Keratinocyte (primary cell): ENCODE results near the gene MUCL1. TPM values are rescaled to one million over a fixed set of nuclear protein-coding genes. Genes with fewer than 3 reads are reported as not detected.

Experiments used
- DNase-seq: peaks from one replicate; pipeline ENCODE4 v3.0.0-alpha.2; 2011; ENCODE audit warnings: low read depth, missing footprints, low spot score
- FAIRE-seq: peaks from 2 replicates; lab custom pipeline; 2011; peaks lifted over from hg19 to GRCh38; lab: Jason Lieb, UNC
- H2AFZ ChIP-seq: 2 replicates; pipeline ENCODE4 v1.6.0; 2012; ENCODE audit warnings: low read length, control low read depth, inconsistent platforms; ENCODE audit not compliant: control insufficient read depth
- H3K27ac ChIP-seq: 2 replicates; pipeline ENCODE4 v1.5.1; 2011; ENCODE audit warnings: low read length; ENCODE audit not compliant: control insufficient read depth, insufficient read depth
- H3K27me3 ChIP-seq: 3 replicates; pipeline ENCODE4 v1.6.0; 2011; ENCODE audit warnings: low read length; ENCODE audit not compliant: control insufficient read depth, insufficient read depth; ENCODE audit errors: extremely low read depth
- H3K36me3 ChIP-seq, 2 experiments: 2 replicates in 1 of 2; 3 replicates in 1 of 2; pipeline ENCODE4 v1.5.1; 2011; ENCODE audit warnings: low read length in 2 of 2, mild to moderate bottlenecking in 1 of 2; ENCODE audit not compliant: control insufficient read depth in 2 of 2, insufficient read depth in 2 of 2; ENCODE audit errors: extremely low read depth in 1 of 2
- H3K4me1 ChIP-seq: 3 replicates; pipeline ENCODE4 v1.5.1; 2011; ENCODE audit warnings: low read length; ENCODE audit not compliant: control insufficient read depth, insufficient read depth; ENCODE audit errors: extremely low read depth
- H3K4me2 ChIP-seq: 3 replicates; pipeline ENCODE4 v1.6.0; 2011; ENCODE audit warnings: low read depth, low read length; ENCODE audit not compliant: control insufficient read depth, insufficient read depth; ENCODE audit errors: extremely low read depth
- H3K4me3 ChIP-seq, 3 experiments: fragments of 200-600 bp in 1 of 3; sonication (generic) in 1 of 3; 2 replicates in 2 of 3; 3 replicates in 1 of 3; pipeline ENCODE4 v1.5.1; 2011 to 2016; ENCODE audit warnings: low read length in 3 of 3, mild to moderate bottlenecking in 3 of 3, control low read depth in 2 of 3, inconsistent platforms in 1 of 3, low read depth in 1 of 3, mixed read lengths in 1 of 3, mixed run types in 1 of 3, moderate library complexity in 1 of 3; ENCODE audit not compliant: control insufficient read depth in 2 of 3, insufficient read depth in 2 of 3; ENCODE audit errors: extremely low read depth in 1 of 3
- H3K79me2 ChIP-seq: 2 replicates; pipeline ENCODE4 v1.6.0; 2012; ENCODE audit warnings: low read length; ENCODE audit not compliant: control insufficient read depth, insufficient read depth
- H3K9ac ChIP-seq: 3 replicates; pipeline ENCODE4 v1.6.0; 2011; ENCODE audit warnings: low read length; ENCODE audit not compliant: control insufficient read depth, insufficient read depth; ENCODE audit errors: extremely low read depth
- H3K9me1 ChIP-seq: 3 replicates; pipeline ENCODE4 v1.6.0; 2011; ENCODE audit warnings: low read length; ENCODE audit not compliant: control insufficient read depth, insufficient read depth; ENCODE audit errors: extremely low read depth
- H3K9me3 ChIP-seq: 2 replicates; pipeline ENCODE4 v1.5.1; 2012; ENCODE audit warnings: low read depth, low read length; ENCODE audit not compliant: control insufficient read depth
- H4K20me1 ChIP-seq: 3 replicates; pipeline ENCODE4 v1.6.0; 2011; ENCODE audit warnings: low read length; ENCODE audit not compliant: control insufficient read depth, insufficient read depth; ENCODE audit errors: extremely low read depth
- EZH2 ChIP-seq: IDR thresholded peaks from one replicate; pipeline ENCODE4 v1.6.1; 2012; ENCODE audit warnings: inconsistent platforms, mild to moderate bottlenecking, low read length, moderate library complexity
- dilution Hi-C: fragments of 300-500 bp; cut with MboI; formaldehyde crosslinking; loops from one replicate; pipeline ENCODE4 v1.7.0; 2020; ENCODE audit warnings: low sequenced_read_pairs; ENCODE audit not compliant: extremely low pct_ligation_motif_present
- polyA plus RNA-seq, 5 experiments: library from polyadenylated mRNA; depleted of rRNA in 3 of 5; stranded (reverse) in 3 of 5; stranded (forward) in 1 of 5; unstranded in 1 of 5; fragments of >200 nt; gene quantifications; 1 replicate in 1 of 5; 2 replicates in 3 of 5; 3 replicates in 1 of 5; pipeline versions ENCODE4 v1.2.1 to v1.2.3, GENCODE V29; 2011 to 2012; ENCODE audit warnings: missing spikeins in 2 of 5, low read depth in 1 of 5, low replicate concordance in 1 of 5
- TF ChIP-seq, protein P1 (sequence below), 3 experiments: IDR thresholded peaks in 1 of 3; conservative IDR thresholded peaks in 1 of 3; optimal IDR thresholded peaks in 1 of 3; 2 replicates in 2 of 3; 3 replicates in 1 of 3; pipeline versions ENCODE3 to v1.5.1; 2011; ENCODE audit warnings: low read length in 3 of 3, mild to moderate bottlenecking in 3 of 3, moderate library complexity in 2 of 3, control low read depth in 1 of 3, inconsistent platforms in 1 of 3; ENCODE audit not compliant: insufficient read depth in 2 of 3; ENCODE audit errors: extremely low read depth in 1 of 3

Gene MUCL1
- polyA plus RNA-seq, 1 donor (not counting 4 experiments of a cell fraction or from before 2014, with no cell fraction given): 2.9 TPM

GRCh38 chr12:54879150-54879549 is 24.8 kb downstream of the MUCL1 start:
- Histone ChIP-seq H3K4me3 (no peak overlapping the region), H3K27ac (peak overlapping the region; percentile 38), H3K79me2 (no peaks in the 10 kb centered on the region), H3K4me2 (peak overlapping the region; percentile 27), H3K36me3 (no peaks in the 10 kb centered on the region), H3K9me1 (no peaks in the 10 kb centered on the region), H3K9me3 (no peaks in the 10 kb centered on the region), H4K20me1 (no peaks in the 10 kb centered on the region), H3K27me3 (no peaks in the 10 kb centered on the region), H3K4me1 (peaks cover 7% of the 10 kb centered on the region), H2AFZ (peak overlapping the region; percentile 17), H3K9ac (no peak overlapping the region)
- DNase-seq (no peak), FAIRE-seq (no peak)
- dilution Hi-C loops: no loop called here
- TF ChIP-seq, protein P1, sequence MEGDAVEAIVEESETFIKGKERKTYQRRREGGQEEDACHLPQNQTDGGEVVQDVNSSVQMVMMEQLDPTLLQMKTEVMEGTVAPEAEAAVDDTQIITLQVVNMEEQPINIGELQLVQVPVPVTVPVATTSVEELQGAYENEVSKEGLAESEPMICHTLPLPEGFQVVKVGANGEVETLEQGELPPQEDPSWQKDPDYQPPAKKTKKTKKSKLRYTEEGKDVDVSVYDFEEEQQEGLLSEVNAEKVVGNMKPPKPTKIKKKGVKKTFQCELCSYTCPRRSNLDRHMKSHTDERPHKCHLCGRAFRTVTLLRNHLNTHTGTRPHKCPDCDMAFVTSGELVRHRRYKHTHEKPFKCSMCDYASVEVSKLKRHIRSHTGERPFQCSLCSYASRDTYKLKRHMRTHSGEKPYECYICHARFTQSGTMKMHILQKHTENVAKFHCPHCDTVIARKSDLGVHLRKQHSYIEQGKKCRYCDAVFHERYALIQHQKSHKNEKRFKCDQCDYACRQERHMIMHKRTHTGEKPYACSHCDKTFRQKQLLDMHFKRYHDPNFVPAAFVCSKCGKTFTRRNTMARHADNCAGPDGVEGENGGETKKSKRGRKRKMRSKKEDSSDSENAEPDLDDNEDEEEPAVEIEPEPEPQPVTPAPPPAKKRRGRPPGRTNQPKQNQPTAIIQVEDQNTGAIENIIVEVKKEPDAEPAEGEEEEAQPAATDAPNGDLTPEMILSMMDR (optimal IDR thresholded peaks at IDR 0.05 in 1 of 3, IDR thresholded peaks at IDR 0.05 in 1 of 3, conservative IDR thresholded peaks at IDR 0.05 in 1 of 3; ENCODE audit: extremely low read depth in 1 of 3, insufficient read depth in 2 of 3, low read length in 3 of 3): no peak
- TF ChIP-seq EZH2: no peak

GRCh38 chr12:54879579-54879978 is 25.3 kb downstream of the MUCL1 start:
- H3K9ac ChIP-seq: no peak overlapping the region
- H3K9me1 ChIP-seq: no peaks in the 10 kb centered on the region
- no peaks in the 10 kb centered on the region for H3K9me3 ChIP-seq
- H4K20me1 ChIP-seq: no peaks in the 10 kb centered on the region
- no peak for FAIRE-seq
- H3K4me3 ChIP-seq: no peak overlapping the region
- H3K79me2 ChIP-seq: no peaks in the 10 kb centered on the region
- TF ChIP-seq, protein P1 (optimal IDR thresholded peaks at IDR 0.05 in 1 of 3, IDR thresholded peaks at IDR 0.05 in 1 of 3, conservative IDR thresholded peaks at IDR 0.05 in 1 of 3; ENCODE audit: extremely low read depth in 1 of 3, insufficient read depth in 2 of 3, low read length in 3 of 3): no peak
- H2AFZ ChIP-seq: peak overlapping the region; percentile 17
- H3K27me3 ChIP-seq: no peaks in the 10 kb centered on the region
- H3K4me2 ChIP-seq: peak overlapping the region; percentile 27
- no peaks in the 10 kb centered on the region for H3K36me3 ChIP-seq
- DNase-seq: no peak
- dilution Hi-C loops: no loop called here
- H3K4me1 ChIP-seq: peaks cover 7% of the 10 kb centered on the region
- peak overlapping the region; percentile 38 for H3K27ac ChIP-seq
